Hematopoietic multipotent progenitor cell treated with erythropoietin and hydrocortisone succinate and interleukin-3 and kit ligand, for 17 days (in vitro differentiated cells): ENCODE results near the gene BCL11B.

Source experiments
- DNase-seq: peaks from one replicate; pipeline ENCODE4 v3.0.0-alpha.2; 2015; ENCODE audit warnings: low spot score

The BCL11B gene

GRCh38 chr14:99181804-99182520 lies 90.0 kb downstream of the BCL11B start:
- DNase-seq: no peak

- no peak for DNase-seq
Measured at GRCh38 chr14:99181241-99181640, 90.8 kb downstream of the BCL11B start.

DNA sequence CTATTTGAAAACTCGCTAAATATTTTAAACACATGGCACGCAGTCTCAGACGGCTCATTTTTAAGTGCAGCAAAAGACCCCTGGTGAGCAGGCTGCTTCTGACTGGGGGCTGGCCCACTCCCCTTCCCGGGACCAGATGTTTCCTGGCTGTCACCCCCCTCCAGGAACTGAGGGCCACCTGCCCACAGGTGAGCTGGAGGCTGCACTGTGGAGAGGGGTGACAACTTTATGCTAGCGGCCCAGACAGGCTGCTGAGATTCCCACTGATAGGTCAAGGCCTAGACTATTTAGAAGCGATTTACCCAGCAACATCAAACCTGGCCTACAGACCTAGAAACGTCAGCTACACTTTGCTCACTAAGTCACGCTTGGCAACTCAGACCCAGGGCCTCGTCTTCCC lies 92.1 kb downstream of the BCL11B start:
- no peak for DNase-seq

- DNase-seq: no peak
Measured at GRCh38 chr14:99179506-99179905, 92.5 kb downstream of the BCL11B start.

- no peak for DNase-seq
Measured at GRCh38 chr14:99177886-99178835, 93.8 kb downstream of the BCL11B start.

DNA sequence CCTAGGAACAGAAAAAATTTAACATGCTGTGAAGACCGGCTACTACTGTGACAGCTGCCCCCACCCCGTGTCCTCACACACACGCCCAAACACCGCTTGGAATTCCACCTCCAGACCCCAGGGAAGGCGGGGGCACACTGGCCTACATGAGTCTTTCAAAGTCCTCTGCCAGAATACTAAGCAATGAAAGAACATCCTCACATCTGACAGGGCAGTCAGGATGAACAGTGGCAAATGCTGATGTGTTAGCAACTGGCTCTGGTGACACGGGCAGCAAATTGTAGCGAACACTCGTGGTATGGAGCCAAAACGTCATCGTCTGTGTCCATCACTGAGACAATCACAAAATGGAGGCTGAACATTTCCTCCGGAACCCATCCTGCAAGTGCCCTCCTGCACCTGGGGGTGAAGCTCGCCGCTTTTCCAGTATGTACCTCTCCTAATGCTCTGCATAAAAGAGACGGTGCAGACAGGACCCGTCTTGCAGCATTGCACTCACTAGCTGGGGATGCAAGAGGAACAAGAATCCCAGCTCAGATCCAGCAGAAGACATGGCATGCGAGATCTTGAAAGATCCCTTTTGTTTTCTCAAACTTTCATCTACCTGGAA lies 94.8 kb downstream of the BCL11B start:
- no peak for DNase-seq

DNA sequence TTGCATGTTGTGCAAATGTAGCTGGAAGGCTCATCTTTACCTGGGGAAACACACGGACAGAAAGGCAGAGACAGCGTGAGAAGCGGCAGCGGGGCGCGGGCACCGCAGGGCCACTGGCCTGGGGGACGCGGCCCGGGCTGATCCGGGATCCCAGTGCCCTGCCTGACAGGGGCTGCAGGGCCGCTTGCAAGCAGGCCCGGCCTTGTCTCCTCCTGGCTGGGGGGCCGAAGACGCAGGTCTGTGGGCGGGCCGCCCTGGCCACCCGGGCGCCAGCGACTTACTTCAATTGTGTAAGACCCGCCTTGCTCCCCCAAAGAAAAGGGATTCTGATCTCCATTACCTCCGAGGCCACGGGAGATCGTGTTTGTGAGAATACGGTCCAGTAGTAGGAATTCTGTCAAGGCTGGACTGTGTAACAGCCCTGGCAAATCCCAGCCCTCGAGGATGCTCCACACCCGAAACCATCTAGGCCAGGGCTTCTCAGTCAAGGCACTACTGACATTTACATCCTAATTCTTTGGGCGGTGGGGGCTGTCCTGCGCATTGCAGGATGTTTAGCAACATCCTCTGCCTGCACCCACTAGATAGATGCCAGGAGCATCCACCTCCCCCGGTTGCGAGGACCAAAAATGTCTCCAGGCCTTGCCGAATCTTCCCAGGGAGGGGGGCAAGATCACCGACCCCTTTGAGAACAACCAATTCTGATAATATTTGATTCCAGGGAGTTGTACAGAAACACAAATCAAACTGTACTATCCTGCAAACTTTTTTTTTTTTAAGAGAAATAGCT lies 95.6 kb downstream of the BCL11B start:
- DNase-seq: no peak

DNA sequence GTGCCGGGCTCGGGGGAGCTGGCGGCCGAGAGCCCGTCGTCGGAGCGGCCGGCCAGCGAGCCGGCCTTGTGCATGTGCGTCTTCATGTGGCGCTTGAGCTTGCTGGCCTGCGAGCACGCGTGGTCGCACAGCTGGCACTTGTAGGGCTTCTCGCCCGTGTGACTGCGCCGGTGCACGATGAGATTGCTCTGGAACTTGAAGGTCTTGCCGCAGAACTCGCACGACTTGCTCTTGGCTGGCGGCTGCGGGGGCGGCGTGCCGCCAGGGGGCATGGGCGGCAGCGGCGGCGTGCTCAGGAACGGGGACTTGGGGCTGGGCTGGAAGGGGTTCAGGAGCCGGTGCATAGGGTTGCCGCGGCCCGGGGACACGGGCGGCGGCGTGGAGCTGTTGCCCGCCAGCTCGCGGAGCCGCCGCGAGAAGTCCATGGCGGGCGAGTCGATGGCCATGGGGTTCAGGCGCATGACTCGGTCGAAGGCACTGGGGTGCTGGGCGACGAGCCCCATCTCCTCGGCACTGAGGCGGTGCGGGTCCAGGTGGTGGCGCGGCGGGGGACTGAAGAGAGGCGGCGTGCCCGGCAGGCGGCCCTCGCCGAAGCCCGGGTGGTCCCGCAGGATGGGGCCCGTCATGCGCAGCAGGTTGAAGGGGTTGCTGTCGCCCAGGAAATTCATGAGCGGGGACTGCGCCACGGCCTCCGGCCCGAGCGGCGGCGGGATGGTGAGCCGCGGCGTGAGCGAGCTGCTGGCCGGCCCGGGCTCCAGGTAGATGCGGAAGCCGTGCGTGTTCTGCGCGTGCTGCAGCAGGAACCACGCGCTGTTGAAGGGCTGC lies 96.5 kb downstream of the BCL11B start:
- DNase-seq: no peak

GRCh38 chr14:99174770-99175319 lies 97.2 kb downstream of the BCL11B start:
- DNase-seq: no peak

DNA sequence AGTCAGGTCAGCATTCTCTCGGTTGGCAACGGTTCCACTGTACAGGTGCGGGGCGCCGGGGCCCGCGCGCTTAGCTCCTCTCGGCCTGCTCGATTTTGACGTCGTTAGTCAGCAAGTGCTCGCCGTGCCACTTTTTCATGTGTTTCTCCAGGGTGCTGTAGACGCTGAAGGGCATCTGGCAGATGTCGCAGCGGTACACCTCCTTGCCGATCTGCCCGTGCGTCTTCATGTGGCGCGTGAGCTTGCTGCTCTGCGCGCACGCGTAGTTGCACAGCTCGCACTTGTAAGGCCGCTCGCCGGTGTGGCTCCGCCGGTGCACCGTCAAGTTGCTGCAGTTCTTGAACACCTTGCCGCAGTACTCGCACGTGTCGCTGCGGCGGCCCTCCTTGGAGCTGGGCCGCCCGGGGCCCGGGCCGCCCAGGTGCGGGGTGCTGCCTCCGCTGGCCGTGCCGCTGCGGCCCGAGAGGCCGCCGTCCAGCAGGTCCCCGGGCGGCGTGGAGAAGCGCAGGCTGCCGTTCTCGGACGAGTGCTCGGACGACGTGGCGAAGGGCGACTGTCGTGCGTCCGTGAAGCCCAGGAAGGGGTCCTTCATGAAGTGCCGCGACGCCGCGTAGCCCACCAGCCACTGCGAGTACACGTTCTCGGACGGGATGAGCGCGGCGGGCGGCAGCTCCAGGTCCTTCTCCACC lies 97.8 kb downstream of the BCL11B start:
- DNase-seq: no peak

- no peak for DNase-seq
Measured at GRCh38 chr14:99173506-99173905, 98.5 kb downstream of the BCL11B start.

- no peak for DNase-seq
Measured at GRCh38 chr14:99173086-99173485, 98.9 kb downstream of the BCL11B start.

- no peak for DNase-seq
Measured at GRCh38 chr14:99171396-99171795, 100.6 kb downstream of the BCL11B start.

DNA sequence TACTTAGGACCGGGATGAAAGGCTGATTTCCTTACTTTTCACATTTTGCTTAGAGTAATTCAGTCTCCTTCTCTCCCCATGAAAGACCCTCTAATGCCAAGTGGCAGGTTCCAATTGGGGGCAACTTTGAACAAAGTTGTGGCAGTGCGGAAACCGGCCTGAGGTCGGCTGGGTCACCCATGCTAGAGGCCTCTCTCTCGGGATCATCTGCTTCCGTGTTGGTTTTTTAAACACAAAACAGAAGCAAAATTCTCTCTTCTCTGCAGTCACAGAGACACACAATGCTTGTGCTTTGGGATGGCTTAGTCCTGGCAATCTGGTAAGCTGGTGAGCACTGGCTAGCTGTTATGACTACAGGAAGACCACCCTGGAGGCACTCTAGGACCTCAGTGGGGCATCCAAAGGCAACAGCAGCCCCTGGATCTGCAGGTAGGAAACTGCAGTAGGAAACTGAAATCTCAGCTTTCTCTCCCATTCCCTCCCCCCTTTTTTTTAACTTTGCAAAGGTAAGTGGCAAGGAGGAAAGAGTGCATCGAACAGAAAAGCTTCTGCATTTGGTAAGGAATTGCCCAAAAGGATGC lies 102.1 kb downstream of the BCL11B start:
- DNase-seq: no peak

DNA sequence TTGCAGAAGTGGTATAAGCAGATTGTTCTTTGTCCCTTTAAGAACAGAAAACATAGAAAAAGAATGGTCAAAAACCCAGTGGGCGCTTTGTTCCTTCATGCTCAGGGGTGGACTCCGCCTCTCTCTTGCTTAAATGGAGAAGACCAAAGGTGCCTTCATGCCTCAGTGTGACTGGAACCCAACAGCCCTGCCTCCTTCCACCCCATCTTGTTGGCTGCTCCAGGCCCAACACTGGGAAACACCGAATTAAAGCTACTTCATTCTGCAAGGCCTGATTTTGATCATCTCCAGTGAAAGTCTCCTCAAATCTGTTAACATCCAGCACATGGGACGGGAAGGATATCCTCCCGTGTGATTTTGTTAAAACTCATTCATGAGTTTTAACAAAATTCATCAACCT lies 103.7 kb downstream of the BCL11B start:
- no peak for DNase-seq

GRCh38 chr14:99166506-99166905 lies 105.5 kb downstream of the BCL11B start:
- no peak for DNase-seq

DNA sequence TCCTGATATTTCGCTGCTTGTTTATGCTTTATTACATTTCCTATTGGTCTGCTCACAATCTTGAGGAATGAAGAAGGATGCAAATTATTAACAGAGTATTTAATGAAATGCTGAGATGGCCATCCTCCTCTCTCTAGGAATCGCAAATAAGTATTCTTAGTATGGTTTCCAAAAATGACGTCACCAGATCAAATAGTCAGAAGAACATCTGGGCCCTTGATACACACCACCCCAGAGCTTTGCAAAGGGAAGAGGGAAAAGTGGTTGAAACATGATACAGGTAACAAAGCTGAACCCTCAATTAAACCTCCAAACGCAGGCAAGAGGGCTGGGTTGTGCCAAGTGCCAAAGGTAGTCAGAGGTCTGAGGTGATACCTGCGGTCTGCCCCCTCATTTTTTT lies 107.3 kb downstream of the BCL11B start:
- DNase-seq: no peak

GRCh38 chr14:99163446-99163845 lies 108.6 kb downstream of the BCL11B start:
- DNase-seq: no peak
